T-helper 1 cell treated with Interleukin-12 subunit alpha and Interleukin-12 subunit beta and Interleukin-4 antibody, amounts not matched to agents 30 μg/mL and 1 μg/mL, for 36 hours (primary cell): ENCODE data around the gene FAM72A.
A peak's percentile ranks its signal among the peaks of the same experiment; 100 is the strongest.
"Not testable (repeated sequence)": the region's sequence is repeated elsewhere in the genome, so short reads cannot be mapped to it uniquely, and the experiment has no call there.

ENCODE experiments used
- H3K27ac Mint-ChIP-seq: one replicate; pipeline ENCODE4 v1.8.0; 2021; ENCODE audit warnings: mild to moderate bottlenecking, mixed read lengths
- H3K27me3 Mint-ChIP-seq: one replicate; pipeline ENCODE4 v1.8.0; 2021; ENCODE audit warnings: low read depth, mixed read lengths
- H3K36me3 Mint-ChIP-seq: one replicate; pipeline ENCODE4 v1.8.0; 2021; ENCODE audit warnings: low read depth, mixed read lengths
- H3K4me1 Mint-ChIP-seq: one replicate; pipeline ENCODE4 v1.8.0; 2021; ENCODE audit warnings: low read depth, mixed read lengths
- H3K4me3 Mint-ChIP-seq: one replicate; pipeline ENCODE4 v1.8.0; 2021; ENCODE audit warnings: mild to moderate bottlenecking, moderate library complexity, mixed read lengths
- H3K9me3 Mint-ChIP-seq: one replicate; pipeline ENCODE4 v1.8.0; 2021; ENCODE audit warnings: mixed read lengths

FAM72A gene

GRCh38 chr1:206202789-206203363 is at the start of gene FAM72A:
Gene FAM72A, minus strand, starts transcription at chr1:206202839. Its CDS starts 814 bp downstream, at chr1:206202025.
- Mint-ChIP-seq H3K4me3 (peak within 1 kb of the TSS; percentile 84), H3K27ac (peak within 1 kb of the TSS; percentile 78)
- not testable (repeated sequence) for H3K9me3 Mint-ChIP-seq, H3K4me1 Mint-ChIP-seq, H3K27me3 Mint-ChIP-seq, H3K36me3 Mint-ChIP-seq

GRCh38 chr1:206250953-206251681 is 48.5 kb upstream of the FAM72A start:
- H3K4me3 Mint-ChIP-seq, H3K27me3 Mint-ChIP-seq, H3K4me1 Mint-ChIP-seq, H3K36me3 Mint-ChIP-seq, H3K27ac Mint-ChIP-seq, H3K9me3 Mint-ChIP-seq: not testable (repeated sequence)

- not testable (repeated sequence) for H3K4me1 Mint-ChIP-seq, H3K4me3 Mint-ChIP-seq, H3K27me3 Mint-ChIP-seq, H3K36me3 Mint-ChIP-seq, H3K9me3 Mint-ChIP-seq, H3K27ac Mint-ChIP-seq
Measured at GRCh38 chr1:206246129-206246886, 43.7 kb upstream of the FAM72A start.

GRCh38 chr1:206245479-206245878 is 42.8 kb upstream of the FAM72A start:
- not testable (repeated sequence) for H3K4me1 Mint-ChIP-seq

GRCh38 chr1:206243335-206243734 is 40.7 kb upstream of the FAM72A start:
- not testable (repeated sequence) for H3K27me3 Mint-ChIP-seq, H3K9me3 Mint-ChIP-seq, H3K4me3 Mint-ChIP-seq, H3K36me3 Mint-ChIP-seq, H3K27ac Mint-ChIP-seq, H3K4me1 Mint-ChIP-seq

More at GRCh38 chr1:206245479-206245878, 42.8 kb upstream of the FAM72A start:
- not testable (repeated sequence) for H3K4me3 Mint-ChIP-seq, H3K27me3 Mint-ChIP-seq, H3K27ac Mint-ChIP-seq, H3K36me3 Mint-ChIP-seq, H3K9me3 Mint-ChIP-seq

- H3K4me1 Mint-ChIP-seq, H3K4me3 Mint-ChIP-seq, H3K27ac Mint-ChIP-seq, H3K36me3 Mint-ChIP-seq, H3K9me3 Mint-ChIP-seq, H3K27me3 Mint-ChIP-seq: not testable (repeated sequence)
Measured at GRCh38 chr1:206240288-206240687, 37.6 kb upstream of the FAM72A start.

- H3K9me3 Mint-ChIP-seq, H3K4me1 Mint-ChIP-seq, H3K27ac Mint-ChIP-seq, H3K27me3 Mint-ChIP-seq, H3K4me3 Mint-ChIP-seq, H3K36me3 Mint-ChIP-seq: not testable (repeated sequence)
Measured at GRCh38 chr1:206235190-206235589, 32.6 kb upstream of the FAM72A start.

- not testable (repeated sequence) for H3K4me1 Mint-ChIP-seq, H3K27ac Mint-ChIP-seq, H3K4me3 Mint-ChIP-seq, H3K9me3 Mint-ChIP-seq, H3K36me3 Mint-ChIP-seq, H3K27me3 Mint-ChIP-seq
Measured at GRCh38 chr1:206234189-206234916, 31.7 kb upstream of the FAM72A start.

GRCh38 chr1:206232970-206233645 is 30.5 kb upstream of the FAM72A start:
- not testable (repeated sequence) for H3K4me3 Mint-ChIP-seq, H3K4me1 Mint-ChIP-seq, H3K27ac Mint-ChIP-seq, H3K27me3 Mint-ChIP-seq, H3K9me3 Mint-ChIP-seq, H3K36me3 Mint-ChIP-seq

- H3K27ac Mint-ChIP-seq, H3K27me3 Mint-ChIP-seq, H3K9me3 Mint-ChIP-seq: not testable (repeated sequence)
Measured at GRCh38 chr1:206231989-206232388, 29.4 kb upstream of the FAM72A start.

GRCh38 chr1:206229286-206229685 is 26.6 kb upstream of the FAM72A start:
- not testable (repeated sequence) for H3K27me3 Mint-ChIP-seq, H3K9me3 Mint-ChIP-seq, H3K4me3 Mint-ChIP-seq, H3K27ac Mint-ChIP-seq, H3K4me1 Mint-ChIP-seq, H3K36me3 Mint-ChIP-seq

More at GRCh38 chr1:206231989-206232388, 29.4 kb upstream of the FAM72A start:
- H3K4me1 Mint-ChIP-seq, H3K4me3 Mint-ChIP-seq, H3K36me3 Mint-ChIP-seq: not testable (repeated sequence)

- H3K27ac Mint-ChIP-seq, H3K4me3 Mint-ChIP-seq, H3K9me3 Mint-ChIP-seq, H3K36me3 Mint-ChIP-seq, H3K27me3 Mint-ChIP-seq, H3K4me1 Mint-ChIP-seq: not testable (repeated sequence)
Measured at GRCh38 chr1:206226886-206227285, 24.2 kb upstream of the FAM72A start.

GRCh38 chr1:206225386-206225785 is 22.7 kb upstream of the FAM72A start:
- not testable (repeated sequence) for H3K9me3 Mint-ChIP-seq, H3K4me1 Mint-ChIP-seq, H3K27ac Mint-ChIP-seq, H3K27me3 Mint-ChIP-seq, H3K4me3 Mint-ChIP-seq, H3K36me3 Mint-ChIP-seq

- H3K27ac Mint-ChIP-seq, H3K36me3 Mint-ChIP-seq, H3K4me3 Mint-ChIP-seq, H3K27me3 Mint-ChIP-seq, H3K9me3 Mint-ChIP-seq, H3K4me1 Mint-ChIP-seq: not testable (repeated sequence)
Measured at GRCh38 chr1:206224190-206224776, 21.6 kb upstream of the FAM72A start.
